AG04450 (cell line): ENCODE results near the gene CLEC2D. TPM values are rescaled to one million over a fixed set of nuclear protein-coding genes. Genes with fewer than 3 reads are reported as not detected.

Experiments
- CTCF ChIA-PET: fragments of 300-600, 350-600 bp; formaldehyde crosslinking; extraction: SDS; loops from one replicate; lab custom pipeline; 2022; ENCODE audit warnings: antibody characterized with exemption, inconsistent platforms; lab: Charles Lee
- POLR2A ChIA-PET: fragments of 350-600 bp; formaldehyde crosslinking; extraction: SDS; loops from one replicate; lab custom pipeline; 2021; ENCODE audit warnings: antibody characterized with exemption, inconsistent platforms; lab: Yijun Ruan, JAX
- DNase-seq: peaks from one replicate; pipeline ENCODE4 v3.0.0-alpha.2; 2011; ENCODE audit warnings: low read depth, low spot score
- H3K27ac ChIP-seq: one replicate; pipeline ENCODE4 v1.5.1; 2012; ENCODE audit warnings: low read depth, low read length, control low read depth
- H3K27me3 ChIP-seq: one replicate; pipeline ENCODE4 v1.6.0; 2012; ENCODE audit warnings: low read length; ENCODE audit not compliant: control insufficient read depth, insufficient read depth
- H3K4me3 ChIP-seq: 2 replicates; pipeline ENCODE4 v1.5.1; 2011; ENCODE audit warnings: mild to moderate bottlenecking, low read depth, low read length, control low read depth
- H3K9me3 ChIP-seq: 2 replicates; pipeline ENCODE4 v1.5.1; 2012; ENCODE audit warnings: low read length; ENCODE audit not compliant: control insufficient read depth, insufficient read depth
- CTCF ChIP-seq: IDR thresholded peaks from 2 replicates; pipeline ENCODE4 v1.5.1; 2011; ENCODE audit warnings: low read depth, low read length, control low read depth, inconsistent platforms
- polyA plus RNA-seq: library from polyadenylated mRNA; depleted of rRNA; stranded (reverse); fragments of >200 nt; gene quantifications from 2 replicates; pipeline ENCODE4 v1.2.3, GENCODE V29; 2011

The CLEC2D gene
- polyA plus RNA-seq, 1 experiment = 2.3 TPM

GRCh38 chr12:9651265-9651729 lies 18.2 kb upstream of the CLEC2D start:
- CTCF ChIA-PET = no interaction called here
- H3K4me3 ChIP-seq = no peak overlapping the region; the same call in 1 of the 2 replicates
- POLR2A ChIA-PET = no interaction called here

GRCh38 chr12:9660046-9660445 lies 9.5 kb upstream of the CLEC2D start:
- CTCF ChIA-PET = no interaction called here
- POLR2A ChIA-PET = no interaction called here
- Histone ChIP-seq H3K4me3 (no peak overlapping the region), H3K27me3 (no peaks in the 10 kb centered on the region), H3K9me3 (no peaks in the 10 kb centered on the region), H3K27ac (no peak overlapping the region)
- no peak for TF ChIP-seq CTCF
- DNase-seq = no peak

More at GRCh38 chr12:9651265-9651729, 18.2 kb upstream of the CLEC2D start:
- Histone ChIP-seq H3K27me3 (no peaks in the 10 kb centered on the region), H3K9me3 (no peaks in the 10 kb centered on the region; the same call in 1 of the 2 replicates), H3K27ac (peak overlapping the region; percentile 85)
- TF ChIP-seq CTCF = no peak
- DNase-seq = no peak

GRCh38 chr12:9661720-9662119 lies 7.8 kb upstream of the CLEC2D start:
- no peak for DNase-seq
- Histone ChIP-seq H3K4me3 (no peak overlapping the region), H3K9me3 (no peaks in the 10 kb centered on the region), H3K27me3 (no peaks in the 10 kb centered on the region), H3K27ac (no peak overlapping the region)
- ChIA-PET POLR2A (no interaction called here), CTCF (interaction anchor here (1.0 to 1.3 kb wide), 2 partner anchors 45 to 47 kb away, joined by 4 read pairs; no protein-coding TSS in a partner anchor)
- no peak for TF ChIP-seq CTCF

- Histone ChIP-seq H3K4me3 (no peak overlapping the region), H3K9me3 (no peaks in the 10 kb centered on the region), H3K27me3 (no peaks in the 10 kb centered on the region), H3K27ac (no peak overlapping the region)
- no peak for TF ChIP-seq CTCF
- ChIA-PET CTCF (no interaction called here), POLR2A (no interaction called here)
- DNase-seq = no peak
Measured at GRCh38 chr12:9662488-9662887, 7.0 kb upstream of the CLEC2D start.

- Histone ChIP-seq H3K9me3 (no peaks in the 10 kb centered on the region; the same call in 1 of the 2 replicates), H3K4me3 (no peak overlapping the region), H3K27me3 (no peaks in the 10 kb centered on the region), H3K27ac (no peak overlapping the region)
- ChIA-PET CTCF (interaction anchor here (0.7 to 2.7 kb wide), 4 partner anchors 15 to 41 kb away, joined by 3 to 10 read pairs (median 4); no protein-coding TSS in a partner anchor), POLR2A (no interaction called here)
- no peak for TF ChIP-seq CTCF
- no peak for DNase-seq
Measured at GRCh38 chr12:9667403-9668160, 1.9 kb upstream of the CLEC2D start.
